ENCODE measurements around the gene TMCO5A. TPM values are rescaled to one million over a fixed set of nuclear protein-coding genes. Genes with fewer than 3 reads are reported as not detected.

TMCO5A gene
- total RNA-seq, 1 donor from 2014 or later = not detected

- no peak overlapping the region for H3K4me3 Mint-ChIP-seq (ENCODE audit: low read depth)
- H3K36me3 Mint-ChIP-seq (ENCODE audit: low read depth) = no peaks in the 10 kb centered on the region
- H3K9me3 Mint-ChIP-seq = no peaks in the 10 kb centered on the region
- DNase-seq (ENCODE audit: low spot score) = no peak
- H3K27ac Mint-ChIP-seq = no peak overlapping the region
- intact Hi-C loops (cut with micrococcal nuclease) = no loop called here
- H3K4me1 Mint-ChIP-seq (ENCODE audit: low read depth) = no peaks in the 10 kb centered on the region
- no peaks in the 10 kb centered on the region for H3K27me3 Mint-ChIP-seq (ENCODE audit: low read depth)
Observed at GRCh38 chr15:37981775-37982174, 47.3 kb downstream of the TMCO5A start.

- H3K9me3 Mint-ChIP-seq = no peaks in the 10 kb centered on the region
- H3K4me3 Mint-ChIP-seq (ENCODE audit: low read depth) = no peak overlapping the region
- no peaks in the 10 kb centered on the region for H3K27me3 Mint-ChIP-seq (ENCODE audit: low read depth)
- no peaks in the 10 kb centered on the region for H3K36me3 Mint-ChIP-seq (ENCODE audit: low read depth)
- H3K4me1 Mint-ChIP-seq (ENCODE audit: low read depth) = no peaks in the 10 kb centered on the region
- intact Hi-C loops (cut with micrococcal nuclease) = no loop called here
- H3K27ac Mint-ChIP-seq = no peak overlapping the region
- no peak for DNase-seq (ENCODE audit: low spot score)
Observed at GRCh38 chr15:37984368-37984767, 49.9 kb downstream of the TMCO5A start.

GRCh38 chr15:37995461-37996347 lies 61.3 kb downstream of the TMCO5A start:
- Mint-ChIP-seq H3K4me1 (ENCODE audit: low read depth) (no peaks in the 10 kb centered on the region), H3K27ac (no peak overlapping the region), H3K4me3 (ENCODE audit: low read depth) (no peak overlapping the region), H3K9me3 (no peaks in the 10 kb centered on the region), H3K27me3 (ENCODE audit: low read depth) (no peaks in the 10 kb centered on the region), H3K36me3 (ENCODE audit: low read depth) (no peaks in the 10 kb centered on the region)
- DNase-seq (ENCODE audit: low spot score) = no peak
- intact Hi-C loops (cut with micrococcal nuclease) = no loop called here

Data from activated T-helper 2 cell treated with anti-CD3 and anti-CD28 coated beads, Interferon-gamma antibody, Interleukin-2, Interleukin-4, amounts not matched to agents 10 μg/mL and 5 μg/mL and 100 μg/mL, durations not matched to agents 14 hours and 24 hours and 36 hours (primary cell).